ENCODE results near the gene UBASH3A.

The UBASH3A gene

DNA sequence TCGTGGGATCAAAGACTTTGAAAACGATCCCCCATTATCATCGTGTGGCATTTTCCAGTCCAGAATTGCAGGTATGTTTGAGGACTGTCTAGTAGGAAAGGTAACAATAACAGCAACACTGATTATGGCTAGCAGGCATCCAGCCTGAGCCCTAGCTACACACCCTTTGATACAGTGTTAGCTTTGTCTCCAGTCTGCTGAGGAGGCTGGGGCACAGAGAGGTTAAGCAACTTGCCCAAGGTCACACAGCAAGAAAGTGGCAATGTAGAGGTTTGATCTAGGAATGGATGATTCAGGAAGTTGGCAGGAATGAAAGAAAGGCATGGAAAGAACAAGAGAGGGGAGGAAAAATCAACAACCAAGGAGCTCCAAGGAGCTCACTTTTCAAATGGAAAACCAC lies 31.2 kb downstream of the UBASH3A start:
- no peak overlapping the region for H3K4me3 ChIP-seq (ENCODE audit: low read depth, low read length)
- TF ChIP-seq, protein P1, sequence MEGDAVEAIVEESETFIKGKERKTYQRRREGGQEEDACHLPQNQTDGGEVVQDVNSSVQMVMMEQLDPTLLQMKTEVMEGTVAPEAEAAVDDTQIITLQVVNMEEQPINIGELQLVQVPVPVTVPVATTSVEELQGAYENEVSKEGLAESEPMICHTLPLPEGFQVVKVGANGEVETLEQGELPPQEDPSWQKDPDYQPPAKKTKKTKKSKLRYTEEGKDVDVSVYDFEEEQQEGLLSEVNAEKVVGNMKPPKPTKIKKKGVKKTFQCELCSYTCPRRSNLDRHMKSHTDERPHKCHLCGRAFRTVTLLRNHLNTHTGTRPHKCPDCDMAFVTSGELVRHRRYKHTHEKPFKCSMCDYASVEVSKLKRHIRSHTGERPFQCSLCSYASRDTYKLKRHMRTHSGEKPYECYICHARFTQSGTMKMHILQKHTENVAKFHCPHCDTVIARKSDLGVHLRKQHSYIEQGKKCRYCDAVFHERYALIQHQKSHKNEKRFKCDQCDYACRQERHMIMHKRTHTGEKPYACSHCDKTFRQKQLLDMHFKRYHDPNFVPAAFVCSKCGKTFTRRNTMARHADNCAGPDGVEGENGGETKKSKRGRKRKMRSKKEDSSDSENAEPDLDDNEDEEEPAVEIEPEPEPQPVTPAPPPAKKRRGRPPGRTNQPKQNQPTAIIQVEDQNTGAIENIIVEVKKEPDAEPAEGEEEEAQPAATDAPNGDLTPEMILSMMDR (IDR thresholded peaks at IDR 0.05; ENCODE audit: borderline replicate concordance, insufficient read depth, low read depth, low read length), result no peak

DNA sequence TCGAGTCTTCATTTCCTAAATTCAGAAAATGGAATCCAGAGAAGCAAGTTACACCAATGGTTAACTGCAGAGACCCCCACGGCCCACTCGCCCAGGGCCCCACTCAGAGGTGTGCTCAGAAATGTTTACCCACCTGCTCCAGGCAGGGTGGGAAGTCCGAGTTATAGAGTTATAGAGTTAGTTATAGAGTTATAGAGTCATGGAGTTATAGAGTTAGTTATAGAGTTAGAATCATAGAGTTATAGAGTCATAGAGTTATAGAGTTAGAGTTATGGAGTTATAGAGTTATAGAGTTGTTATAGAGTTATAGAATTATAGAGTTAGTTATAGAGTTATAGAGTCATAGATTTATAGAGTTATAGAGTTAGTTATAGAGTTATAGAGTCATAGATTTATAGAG lies 31.7 kb downstream of the UBASH3A start:
- no peak overlapping the region for H3K4me3 ChIP-seq (ENCODE audit: low read depth, low read length)
- TF ChIP-seq, protein P1 (IDR thresholded peaks at IDR 0.05; ENCODE audit: borderline replicate concordance, insufficient read depth, low read depth, low read length), result no peak

DNA sequence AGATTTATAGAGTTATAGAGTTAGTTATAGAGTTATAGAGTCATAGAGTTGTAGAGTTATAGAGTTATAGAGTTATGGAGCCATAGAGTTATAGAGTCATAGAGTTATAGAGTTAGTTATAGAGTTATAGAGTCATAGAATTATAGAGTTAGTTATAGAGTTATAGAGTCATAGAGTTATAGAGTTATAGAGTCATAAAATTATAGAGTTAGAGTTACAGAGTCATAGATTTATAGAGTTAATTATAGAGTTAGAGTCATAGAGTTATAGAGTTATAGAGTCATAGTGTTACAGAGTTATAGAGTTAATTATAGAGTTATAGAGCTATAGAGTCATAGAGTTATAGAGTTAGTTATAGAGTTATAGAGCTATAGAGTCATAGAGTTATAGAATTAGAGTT lies 32.1 kb downstream of the UBASH3A start:
- no peak overlapping the region for H3K4me3 ChIP-seq (ENCODE audit: low read depth, low read length)
- TF ChIP-seq, protein P1 (IDR thresholded peaks at IDR 0.05; ENCODE audit: borderline replicate concordance, insufficient read depth, low read depth, low read length), result no peak

DNA sequence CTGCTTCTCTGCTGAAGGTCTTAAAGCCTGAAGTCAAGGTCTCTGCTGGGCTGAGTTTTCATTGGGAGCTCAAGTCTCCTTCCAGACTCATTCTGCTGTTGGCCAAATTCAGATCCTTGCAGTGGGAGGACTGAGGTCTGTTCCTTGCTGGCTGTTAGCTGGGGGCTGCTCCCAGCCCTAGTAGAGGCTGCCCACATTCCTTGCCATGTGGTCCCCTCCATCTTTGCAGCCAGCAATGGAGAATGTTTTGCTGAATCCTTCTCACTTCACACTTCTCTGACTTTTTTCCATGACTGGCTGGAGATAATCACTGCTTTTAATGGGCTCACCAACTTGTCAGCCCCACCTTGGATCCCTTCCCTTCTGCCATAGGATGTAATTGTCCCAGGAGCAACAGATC lies 33.2 kb downstream of the UBASH3A start:
- TF ChIP-seq, protein P1 (IDR thresholded peaks at IDR 0.05; ENCODE audit: borderline replicate concordance, insufficient read depth, low read depth, low read length), result no peak
- no peak overlapping the region for H3K4me3 ChIP-seq (ENCODE audit: low read depth, low read length)

DNA sequence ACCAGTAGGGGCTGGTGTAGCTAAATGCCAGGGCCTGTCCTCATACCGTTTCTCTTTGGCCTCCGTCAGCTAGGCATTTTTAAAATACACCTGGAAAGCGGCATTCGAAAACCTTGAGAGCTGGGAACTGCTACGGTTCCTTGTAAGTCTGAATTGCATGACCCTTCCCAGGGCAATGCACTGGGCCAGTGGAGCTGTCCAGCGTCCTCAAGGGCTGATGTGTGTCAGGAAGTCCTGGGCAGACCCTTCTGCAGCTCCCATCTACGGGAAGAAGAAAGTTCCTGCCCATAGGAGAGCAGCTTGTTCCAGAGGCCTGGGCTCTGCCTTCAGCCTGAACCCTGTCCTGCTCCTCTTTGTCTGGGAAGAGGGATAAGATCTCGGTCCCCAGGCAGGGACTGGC lies 34.1 kb downstream of the UBASH3A start:
- TF ChIP-seq, protein P1 (IDR thresholded peaks at IDR 0.05; ENCODE audit: borderline replicate concordance, insufficient read depth, low read depth, low read length), result no peak
- H3K4me3 ChIP-seq (ENCODE audit: low read depth, low read length), result no peak overlapping the region

DNA sequence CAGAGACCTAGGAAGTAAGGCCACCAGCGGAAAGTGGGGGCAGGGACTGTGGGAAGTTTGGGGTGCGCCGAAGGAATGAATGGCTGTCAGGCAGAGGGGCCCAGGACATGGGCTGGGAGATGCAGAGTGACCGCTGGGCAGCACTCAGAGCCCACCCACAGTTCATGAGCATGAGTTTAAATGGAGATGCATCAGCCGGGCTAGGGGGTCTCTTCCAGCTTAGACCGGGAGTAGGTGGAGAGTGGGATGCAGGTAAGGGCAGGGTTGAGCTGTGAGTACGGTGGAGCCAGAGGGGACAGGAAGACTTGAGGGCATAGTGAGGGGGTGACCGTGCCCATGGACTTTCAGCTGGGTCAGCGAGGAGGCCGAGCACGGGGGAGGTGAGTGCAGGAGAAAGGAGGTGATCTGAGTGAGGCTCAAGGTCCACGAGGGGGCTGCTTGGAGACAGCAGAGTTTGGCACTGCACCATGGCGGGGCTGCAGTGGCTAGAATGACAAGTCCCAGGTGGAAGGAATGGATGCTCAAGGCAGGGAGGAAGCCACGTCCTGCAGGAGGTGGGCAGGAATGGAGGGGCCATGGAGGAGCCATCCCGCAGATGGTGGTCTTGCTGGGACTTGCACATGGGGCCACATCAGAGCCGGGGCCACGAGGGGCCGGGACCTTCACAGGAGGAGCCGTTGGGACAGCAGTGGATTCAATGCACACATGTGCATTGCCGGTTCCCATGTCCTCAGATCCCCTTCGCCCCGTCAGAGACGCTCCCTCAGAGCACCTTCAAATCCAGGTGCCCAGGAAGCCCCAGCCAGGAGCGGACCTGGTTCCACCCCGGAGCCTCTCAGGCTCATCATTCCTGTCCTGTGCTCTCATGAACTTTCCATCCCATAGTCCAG lies 34.9 kb downstream of the UBASH3A start:
- no peak overlapping the region for H3K4me3 ChIP-seq (ENCODE audit: low read depth, low read length)
- TF ChIP-seq, protein P1 (IDR thresholded peaks at IDR 0.05; ENCODE audit: borderline replicate concordance, insufficient read depth, low read depth, low read length), result no peak
